OCI-LY1 (cell line): ENCODE measurements around the gene AMIGO2.

ENCODE experiments used
- H2AFZ ChIP-seq: fragments of 200-600 bp; sonication (generic), shearing (Covaris generic); 2 replicates; pipeline ENCODE4 v1.6.0; 2014; ENCODE audit warnings: antibody characterized with exemption, mild to moderate bottlenecking, low read length
- H3F3A ChIP-seq: fragments of 200-600 bp; sonication (generic), shearing (Covaris generic); 2 replicates; pipeline ENCODE4 v1.6.0; 2014; ENCODE audit warnings: mild to moderate bottlenecking, antibody characterized with exemption, low read length, moderate library complexity; ENCODE audit not compliant: insufficient read depth
- H3K27ac ChIP-seq: fragments of 200-600 bp; sonication (generic); 2 replicates; pipeline ENCODE4 v1.5.1; 2014; ENCODE audit warnings: low read length, mixed run types, mild to moderate bottlenecking, low read depth; ENCODE audit not compliant: poor library complexity, severe bottlenecking
- H3K27me3 ChIP-seq: fragments of 200-600 bp; sonication (generic); 2 replicates; pipeline ENCODE4 v1.6.0; 2014; ENCODE audit warnings: antibody characterized with exemption, mild to moderate bottlenecking, low read length, moderate library complexity; ENCODE audit not compliant: insufficient read depth
- H3K36me3 ChIP-seq: fragments of 200-600 bp; sonication (generic); 2 replicates; pipeline ENCODE4 v1.6.1; 2014; ENCODE audit warnings: mild to moderate bottlenecking, antibody characterized with exemption, low read length, moderate library complexity, mixed read lengths; ENCODE audit not compliant: insufficient read depth
- H3K4me1 ChIP-seq: fragments of 200-600 bp; sonication (generic); 2 replicates; pipeline ENCODE4 v1.5.1; 2014; ENCODE audit warnings: mild to moderate bottlenecking, low read length, moderate library complexity; ENCODE audit not compliant: insufficient read depth, severe bottlenecking
- H3K4me2 ChIP-seq: fragments of 200-600 bp; sonication (generic), shearing (Covaris generic); 2 replicates; pipeline ENCODE4 v1.6.1; 2014; ENCODE audit warnings: low read length
- H3K4me3 ChIP-seq: fragments of 200-600 bp; sonication (generic); 2 replicates; pipeline ENCODE4 v1.5.1; 2014; ENCODE audit warnings: low read length, low read depth, mild to moderate bottlenecking, mixed read lengths; ENCODE audit not compliant: poor library complexity, severe bottlenecking
- H3K79me2 ChIP-seq: fragments of 200-600 bp; shearing (Covaris generic); 2 replicates; pipeline ENCODE4 v1.6.1; 2016; ENCODE audit warnings: mixed run types, low read length, mixed read lengths; ENCODE audit not compliant: insufficient read depth
- H3K9ac ChIP-seq: fragments of 200-600 bp; sonication (generic), shearing (Covaris generic); 2 replicates; pipeline ENCODE4 v1.6.1; 2014; ENCODE audit warnings: mild to moderate bottlenecking, low read length, mixed read lengths
- H3K9me2 ChIP-seq: fragments of 200-600 bp; sonication (generic), shearing (Covaris generic); 2 replicates; pipeline ENCODE4 v1.6.1; 2014; ENCODE audit warnings: low read depth, mild to moderate bottlenecking, low read length, mixed read lengths
- H3K9me3 ChIP-seq: fragments of 200-600 bp; shearing (Covaris generic); 2 replicates; pipeline ENCODE4 v1.6.1; 2014; ENCODE audit warnings: low read length, mixed read lengths
- H4K20me1 ChIP-seq: fragments of 200-600 bp; sonication (generic), shearing (Covaris generic); 2 replicates; pipeline ENCODE4 v1.6.0; 2016; ENCODE audit warnings: mild to moderate bottlenecking, low read length; ENCODE audit not compliant: insufficient read depth
- EZH2 ChIP-seq: fragments of 200-600 bp; sonication (generic), shearing (Covaris generic); IDR thresholded peaks from 2 replicates; pipeline ENCODE4 v1.8.0; 2017; ENCODE audit warnings: borderline replicate concordance, mixed run types, mild to moderate bottlenecking, antibody characterized with exemption, low read length, moderate library complexity, mixed read lengths
- TF ChIP-seq, protein P1 (sequence below): fragments of 200-600 bp; sonication (generic), shearing (Covaris generic); IDR thresholded peaks from 2 replicates; pipeline ENCODE4 v1.5.1; 2017; ENCODE audit warnings: mild to moderate bottlenecking, antibody characterized with exemption, low read length, moderate library complexity, mixed read lengths

The AMIGO2 gene

DNA sequence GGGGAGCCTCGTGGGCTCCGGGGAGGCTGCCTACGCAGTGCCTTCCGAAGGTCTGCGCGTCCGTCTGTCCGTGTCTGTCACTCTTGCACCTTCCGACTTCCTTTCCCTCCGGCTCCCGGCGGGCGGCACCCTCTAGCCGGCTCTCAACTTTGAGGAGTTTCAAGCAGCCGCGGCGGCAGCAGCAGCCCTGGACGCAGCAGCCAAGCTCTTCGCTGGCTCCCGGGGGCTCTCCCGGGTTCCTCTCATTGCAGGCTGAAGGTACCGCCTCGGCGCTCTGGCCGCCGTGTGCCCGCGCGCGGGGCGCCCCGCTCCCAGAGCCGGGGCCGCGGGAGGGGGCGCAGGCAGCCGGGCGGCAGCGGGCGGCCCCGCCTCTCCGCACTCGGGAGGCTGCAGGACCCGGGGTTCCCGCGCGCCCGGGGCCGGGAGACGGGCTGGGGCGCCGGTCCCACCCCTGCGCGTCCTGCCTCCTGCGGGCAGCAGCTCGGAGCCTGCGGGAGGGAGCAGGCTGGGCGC lies at the start of gene AMIGO2, which contains the start of gene PCED1B:
TSS of gene AMIGO2 (minus strand) at position 492 of the 513 bp plus-strand sequence. CDS start 957 bp downstream, outside the sequence.
TSS of gene PCED1B (plus strand) at position 154 of the 513 bp plus-strand sequence. CDS start 155,443 bp downstream, outside the sequence.
- H3K4me1 ChIP-seq, result peaks cover 73% of the 10 kb centered on the region

GRCh38 chr12:47126246-47126645 lies 46.5 kb upstream of the AMIGO2 start:
- Histone ChIP-seq H3K4me2 (no peak overlapping the region), H3K9me2 (no peaks in the 10 kb centered on the region), H4K20me1 (no peaks in the 10 kb centered on the region), H2AFZ (no peak overlapping the region), H3K79me2 (no peaks in the 10 kb centered on the region), H3F3A (no peaks in the 10 kb centered on the region), H3K36me3 (no peaks in the 10 kb centered on the region), H3K27me3 (no peaks in the 10 kb centered on the region), H3K9me3 (no peaks in the 10 kb centered on the region), H3K27ac (no peak overlapping the region), H3K9ac (no peak overlapping the region), H3K4me3 (no peak overlapping the region), H3K4me1 (no peaks in the 10 kb centered on the region)
- TF ChIP-seq, protein P1, sequence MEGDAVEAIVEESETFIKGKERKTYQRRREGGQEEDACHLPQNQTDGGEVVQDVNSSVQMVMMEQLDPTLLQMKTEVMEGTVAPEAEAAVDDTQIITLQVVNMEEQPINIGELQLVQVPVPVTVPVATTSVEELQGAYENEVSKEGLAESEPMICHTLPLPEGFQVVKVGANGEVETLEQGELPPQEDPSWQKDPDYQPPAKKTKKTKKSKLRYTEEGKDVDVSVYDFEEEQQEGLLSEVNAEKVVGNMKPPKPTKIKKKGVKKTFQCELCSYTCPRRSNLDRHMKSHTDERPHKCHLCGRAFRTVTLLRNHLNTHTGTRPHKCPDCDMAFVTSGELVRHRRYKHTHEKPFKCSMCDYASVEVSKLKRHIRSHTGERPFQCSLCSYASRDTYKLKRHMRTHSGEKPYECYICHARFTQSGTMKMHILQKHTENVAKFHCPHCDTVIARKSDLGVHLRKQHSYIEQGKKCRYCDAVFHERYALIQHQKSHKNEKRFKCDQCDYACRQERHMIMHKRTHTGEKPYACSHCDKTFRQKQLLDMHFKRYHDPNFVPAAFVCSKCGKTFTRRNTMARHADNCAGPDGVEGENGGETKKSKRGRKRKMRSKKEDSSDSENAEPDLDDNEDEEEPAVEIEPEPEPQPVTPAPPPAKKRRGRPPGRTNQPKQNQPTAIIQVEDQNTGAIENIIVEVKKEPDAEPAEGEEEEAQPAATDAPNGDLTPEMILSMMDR, result no peak
- no peak for TF ChIP-seq EZH2

More for the DNA sequence above, at the start of gene AMIGO2, which contains the start of gene PCED1B:
- Histone ChIP-seq H4K20me1 (no peaks in the 10 kb centered on the region), H3K27ac (peak within 1 kb of the TSS; percentile 78), H3F3A (peaks cover 9% of the 10 kb centered on the region), H3K9me3 (no peaks in the 10 kb centered on the region), H3K36me3 (0 out of 2 replicates have a peak, but pooled peaks cover 6% of the 10 kb centered on the region), H3K4me2 (peak within 1 kb of the TSS; percentile 95), H3K4me3 (peak within 1 kb of the TSS; percentile 82), H3K79me2 (no peaks in the 10 kb centered on the region), H3K27me3 (no peaks in the 10 kb centered on the region), H2AFZ (peak within 1 kb of the TSS; percentile 83; the same call in 1 of the 2 replicates), H3K9me2 (no peaks in the 10 kb centered on the region), H3K9ac (peak within 1 kb of the TSS; percentile 75)
- TF ChIP-seq, protein P1, result peak; percentile 43
- no peak for TF ChIP-seq EZH2

GRCh38 chr12:47124451-47124850 lies 44.7 kb upstream of the AMIGO2 start:
- Histone ChIP-seq H3K27me3 (no peaks in the 10 kb centered on the region), H3K4me3 (no peak overlapping the region), H2AFZ (no peak overlapping the region), H3K4me2 (no peak overlapping the region), H3F3A (no peaks in the 10 kb centered on the region), H3K79me2 (no peaks in the 10 kb centered on the region), H3K27ac (no peak overlapping the region), H3K36me3 (no peaks in the 10 kb centered on the region), H3K4me1 (no peaks in the 10 kb centered on the region), H3K9ac (no peak overlapping the region), H4K20me1 (no peaks in the 10 kb centered on the region), H3K9me2 (no peaks in the 10 kb centered on the region), H3K9me3 (no peaks in the 10 kb centered on the region)
- TF ChIP-seq, protein P1, result no peak
- no peak for TF ChIP-seq EZH2
